CD4-positive, alpha-beta T cell treated with Interleukin-6 for 4 hours (primary cell): ENCODE data around the gene GRM4.

Source experiments
- DNase-seq: peaks from one replicate; pipeline ENCODE4 v3.0.0-alpha.2; 2020; ENCODE audit warnings: mixed read lengths

Gene GRM4

GRCh38 chr6:34142061-34142998 lies 3.6 kb downstream of the GRM4 start:
- peak; percentile 12 for DNase-seq

GRCh38 chr6:34140075-34140474 lies 5.8 kb downstream of the GRM4 start:
- no peak for DNase-seq

- no peak for DNase-seq
Observed at GRCh38 chr6:34138914-34139510, 6.9 kb downstream of the GRM4 start.

- no peak for DNase-seq
Observed at GRCh38 chr6:34138191-34138590, 7.7 kb downstream of the GRM4 start.

GRCh38 chr6:34135541-34135940 lies 10.3 kb downstream of the GRM4 start:
- no peak for DNase-seq

GRCh38 chr6:34132486-34133185 lies 13.3 kb downstream of the GRM4 start:
- peak; percentile 34 for DNase-seq

- no peak for DNase-seq
Observed at GRCh38 chr6:34131326-34132290, 14.3 kb downstream of the GRM4 start.

- DNase-seq = no peak
Observed at GRCh38 chr6:34130862-34131261, 15.0 kb downstream of the GRM4 start.

- DNase-seq = no peak
Observed at GRCh38 chr6:34129753-34130152, 16.1 kb downstream of the GRM4 start.

- no peak for DNase-seq
Observed at GRCh38 chr6:34128045-34128444, 17.8 kb downstream of the GRM4 start.

- no peak for DNase-seq
Observed at GRCh38 chr6:34126419-34126818, 19.5 kb downstream of the GRM4 start.

- no peak for DNase-seq
Observed at GRCh38 chr6:34125939-34126338, 19.9 kb downstream of the GRM4 start.

GRCh38 chr6:34120953-34121675 lies 24.8 kb downstream of the GRM4 start:
- DNase-seq = no peak

GRCh38 chr6:34115915-34116314 lies 30.0 kb downstream of the GRM4 start:
- DNase-seq = no peak

GRCh38 chr6:34115403-34115795 lies 30.5 kb downstream of the GRM4 start:
- DNase-seq = peak; percentile 23

- DNase-seq = no peak
Observed at GRCh38 chr6:34114695-34115402, 31.0 kb downstream of the GRM4 start.

- DNase-seq = no peak
Observed at GRCh38 chr6:34113532-34113931, 32.4 kb downstream of the GRM4 start.

- no peak for DNase-seq
Observed at GRCh38 chr6:34112126-34112525, 33.8 kb downstream of the GRM4 start.

- DNase-seq = no peak
Observed at GRCh38 chr6:34110610-34111009, 35.3 kb downstream of the GRM4 start.

- DNase-seq = no peak
Observed at GRCh38 chr6:34108176-34108575, 37.7 kb downstream of the GRM4 start.

- DNase-seq = no peak
Observed at GRCh38 chr6:34106900-34107299, 39.0 kb downstream of the GRM4 start.
